ENCODE measurements around the gene DHCR7. TPM values are rescaled to one million over a fixed set of nuclear protein-coding genes. Genes with fewer than 3 reads are reported as not detected.

The DHCR7 gene, protein sequence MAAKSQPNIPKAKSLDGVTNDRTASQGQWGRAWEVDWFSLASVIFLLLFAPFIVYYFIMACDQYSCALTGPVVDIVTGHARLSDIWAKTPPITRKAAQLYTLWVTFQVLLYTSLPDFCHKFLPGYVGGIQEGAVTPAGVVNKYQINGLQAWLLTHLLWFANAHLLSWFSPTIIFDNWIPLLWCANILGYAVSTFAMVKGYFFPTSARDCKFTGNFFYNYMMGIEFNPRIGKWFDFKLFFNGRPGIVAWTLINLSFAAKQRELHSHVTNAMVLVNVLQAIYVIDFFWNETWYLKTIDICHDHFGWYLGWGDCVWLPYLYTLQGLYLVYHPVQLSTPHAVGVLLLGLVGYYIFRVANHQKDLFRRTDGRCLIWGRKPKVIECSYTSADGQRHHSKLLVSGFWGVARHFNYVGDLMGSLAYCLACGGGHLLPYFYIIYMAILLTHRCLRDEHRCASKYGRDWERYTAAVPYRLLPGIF
- 21.8 and 25.6 TPM in 2 replicates for total RNA-seq

DNA sequence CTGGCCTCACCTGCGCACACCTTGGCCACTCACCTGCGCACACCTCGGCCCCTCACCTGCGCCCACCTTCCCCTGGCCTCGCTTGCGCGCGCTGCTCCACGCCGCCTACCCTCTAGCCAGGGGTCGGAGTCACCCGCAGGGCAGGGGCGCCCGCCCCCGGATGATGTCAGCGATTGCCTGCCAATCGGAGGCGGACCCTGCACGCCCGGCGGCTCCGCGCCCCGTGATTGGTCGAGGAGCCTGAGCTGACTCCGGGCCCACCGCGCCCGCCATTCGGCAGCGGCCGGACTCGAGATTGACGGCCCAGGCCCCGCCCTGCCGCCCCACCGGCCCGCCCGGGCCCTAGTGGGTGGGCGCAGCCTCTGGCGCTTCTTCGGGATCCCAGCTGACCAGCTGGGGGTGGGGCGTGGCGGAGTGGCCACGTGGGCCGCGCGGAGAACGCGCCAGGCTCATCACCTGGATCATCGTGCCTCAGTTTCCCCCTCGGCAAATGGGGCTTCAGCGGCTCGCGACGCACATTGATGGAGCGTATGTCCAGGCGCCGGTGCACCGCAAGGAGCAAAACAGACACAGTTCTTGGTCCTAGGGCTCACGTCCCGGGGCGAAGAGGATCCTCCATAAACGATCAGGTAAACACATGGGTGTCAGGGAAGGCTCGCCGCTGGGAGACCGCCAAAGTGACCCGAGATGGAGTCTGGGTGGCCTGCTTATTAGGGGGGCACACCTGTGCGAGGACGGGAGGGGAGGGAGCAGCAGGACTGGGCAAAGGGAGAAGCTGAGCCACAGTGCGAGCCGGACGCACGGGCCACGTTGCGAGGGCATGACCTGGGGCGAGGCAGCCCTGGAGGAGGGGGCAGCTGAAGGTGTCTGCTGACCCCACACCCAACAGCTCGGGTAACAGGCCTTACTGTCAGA is at the start of gene DHCR7:
Gene DHCR7 (minus strand): TSS at position 137 of the 915 bp plus-strand sequence. CDS start 3,441 bp downstream, outside the sequence.

DNA sequence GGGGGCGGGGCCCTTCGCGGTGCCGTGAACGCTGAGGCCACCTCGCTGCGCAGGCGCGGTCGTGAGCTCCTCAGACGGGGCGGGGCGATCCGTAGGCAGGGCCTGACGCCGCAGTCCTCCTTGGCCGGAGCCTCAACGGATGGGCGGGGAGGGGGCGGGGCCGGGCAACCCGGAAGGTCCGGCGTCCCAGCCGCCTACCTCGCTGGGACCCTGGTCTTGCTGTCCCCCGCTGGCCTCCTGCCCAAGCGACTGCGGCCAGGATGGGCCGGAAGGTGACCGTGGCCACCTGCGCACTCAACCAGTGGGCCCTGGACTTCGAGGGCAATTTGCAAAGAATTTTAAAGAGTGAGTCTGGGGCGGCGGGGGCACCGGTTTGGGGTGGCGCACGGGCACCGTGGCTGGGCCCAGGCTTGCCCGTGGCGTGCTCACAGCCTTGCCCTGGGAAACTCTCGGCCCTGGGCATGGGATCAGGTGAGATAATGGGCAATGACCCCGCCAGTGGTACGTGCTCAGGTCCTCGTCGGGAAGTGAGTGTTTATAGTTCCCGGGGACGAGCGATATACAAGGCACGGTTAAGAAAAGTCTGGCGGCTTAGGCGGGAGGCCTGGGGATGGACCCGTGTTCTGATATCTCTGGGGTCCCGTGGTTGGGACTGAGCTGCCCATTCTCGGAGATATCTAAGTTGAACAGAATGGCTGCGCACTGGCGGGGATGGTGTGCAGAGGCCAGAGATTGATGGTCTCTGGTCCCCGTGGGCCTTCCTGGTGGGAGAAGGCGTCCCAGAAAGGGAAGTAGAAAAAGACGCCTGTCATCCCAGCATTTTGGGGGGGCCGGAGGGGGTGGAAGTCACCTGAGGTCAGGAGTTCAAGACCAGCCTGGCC is 5.1 kb upstream of the DHCR7 start, which contains the start of gene NADSYN1:
Gene NADSYN1 (plus strand): TSS at position 167 of the 881 bp plus-strand sequence. CDS start 94 bp downstream, at position 261.

Small RNAs within 50 kb of the gene (small RNA-seq; reads per million reads assigned to genes)
- gene MIR6754, result not detected

Other genes with a start within 250 kb of the DHCR7 start
- gene SHANK2, start 195.8 kb downstream of the DHCR7 start, total RNA-seq, result 3.2 and 3.7 TPM in 2 replicates
- 49.1 and 49.2 TPM in 2 replicates for gene NADSYN1, start 4.8 kb upstream of the DHCR7 start, total RNA-seq
- gene KRTAP5-7, start 78.9 kb upstream of the DHCR7 start, total RNA-seq, result 0.13 and 0.22 TPM in 2 replicates
- gene KRTAP5-8, start 89.6 kb upstream of the DHCR7 start, total RNA-seq, result 0.22 and 0.26 TPM in 2 replicates
- gene KRTAP5-9, start 100.0 kb upstream of the DHCR7 start, total RNA-seq, result 0.39 TPM in 1 of 2 replicates, not detected in the other
- not detected in 2 replicates for gene KRTAP5-10, start 117.2 kb upstream of the DHCR7 start, total RNA-seq
- not detected in 2 replicates for gene KRTAP5-11, start 134.5 kb upstream of the DHCR7 start, total RNA-seq